NCI-H82 treated with DMSO at 0.1 percent for 48 hours (cell line): ENCODE results near the gene SLAMF1.
"Not testable (repeated sequence)": the region's sequence is repeated elsewhere in the genome, so short reads cannot be mapped to it uniquely, and the experiment has no call there.

Source experiments
- DNase-seq: peaks from one replicate; lab custom pipeline; 2025; ENCODE audit not compliant: unreplicated experiment; lab: John Stamatoyannopoulos, UW

Gene SLAMF1

GRCh38 chr1:160640359-160641123 is 6.3 kb downstream of the SLAMF1 start:
- DNase-seq, result no peak

- DNase-seq, result no peak
Observed at GRCh38 chr1:160639652-160640051, 7.2 kb downstream of the SLAMF1 start.

- no peak for DNase-seq
Observed at GRCh38 chr1:160638926-160639325, 7.9 kb downstream of the SLAMF1 start.

GRCh38 chr1:160638540-160638857 is 8.3 kb downstream of the SLAMF1 start:
- no peak for DNase-seq

- DNase-seq, result no peak
Observed at GRCh38 chr1:160637821-160638539, 8.9 kb downstream of the SLAMF1 start.

- no peak for DNase-seq
Observed at GRCh38 chr1:160637065-160637464, 9.8 kb downstream of the SLAMF1 start.

GRCh38 chr1:160636547-160636946 is 10.3 kb downstream of the SLAMF1 start:
- no peak for DNase-seq

- DNase-seq, result no peak
Observed at GRCh38 chr1:160636076-160636475, 10.8 kb downstream of the SLAMF1 start.

- no peak for DNase-seq
Observed at GRCh38 chr1:160634543-160635491, 12.0 kb downstream of the SLAMF1 start.

GRCh38 chr1:160633330-160633903 is 13.4 kb downstream of the SLAMF1 start:
- no peak for DNase-seq

GRCh38 chr1:160631983-160632625 is 14.7 kb downstream of the SLAMF1 start:
- DNase-seq, result no peak

GRCh38 chr1:160630523-160631451 is 16.1 kb downstream of the SLAMF1 start:
- no peak for DNase-seq

- DNase-seq, result no peak
Observed at GRCh38 chr1:160629286-160630210, 17.3 kb downstream of the SLAMF1 start.

GRCh38 chr1:160628799-160629263 is 18.0 kb downstream of the SLAMF1 start:
- DNase-seq, result no peak

- not testable (repeated sequence) for DNase-seq
Observed at GRCh38 chr1:160627677-160628289, 19.1 kb downstream of the SLAMF1 start.

- DNase-seq, result no peak
Observed at GRCh38 chr1:160626509-160627342, 20.1 kb downstream of the SLAMF1 start.
